22Rv1 (cell line): ENCODE measurements around the gene TXNDC11.

Experiments used
- H3K27ac ChIP-seq: fragments of 450-650 bp; 2 replicates; pipeline ENCODE4 v1.5.1; 2017
- CTCF ChIP-seq: fragments of 450-650 bp; IDR thresholded peaks from 2 replicates; pipeline ENCODE4 v1.5.1; 2017; ENCODE audit warnings: mild to moderate bottlenecking
- ZFX ChIP-seq: fragments of 450-650 bp; IDR thresholded peaks from 2 replicates; pipeline ENCODE4 v1.6.1; 2017; ENCODE audit warnings: antibody characterized with exemption, borderline replicate concordance

The TXNDC11 gene

GRCh38 chr16:11707679-11708197 lies 34.9 kb downstream of the TXNDC11 start:
- no peak for TF ChIP-seq ZFX
- TF ChIP-seq CTCF: no peak
- H3K27ac ChIP-seq: no peak overlapping the region

GRCh38 chr16:11706180-11706742 lies 36.4 kb downstream of the TXNDC11 start:
- TF ChIP-seq CTCF (no peak), ZFX (no peak)
- no peak overlapping the region for H3K27ac ChIP-seq

- H3K27ac ChIP-seq: no peak overlapping the region
- no peak for TF ChIP-seq ZFX
These were observed 37.2 kb downstream of the TXNDC11 start for GRCh38 chr16:11705311-11706025.

- no peak for TF ChIP-seq ZFX
- TF ChIP-seq CTCF: no peak
- no peak overlapping the region for H3K27ac ChIP-seq
These were observed 42.2 kb downstream of the TXNDC11 start for GRCh38 chr16:11700264-11701029.

GRCh38 chr16:11699234-11699894 lies 43.3 kb downstream of the TXNDC11 start:
- no peak for TF ChIP-seq CTCF
- no peak for TF ChIP-seq ZFX
- H3K27ac ChIP-seq: no peak overlapping the region

GRCh38 chr16:11698271-11698689 lies 44.4 kb downstream of the TXNDC11 start:
- TF ChIP-seq ZFX (no peak), CTCF (no peak)
- H3K27ac ChIP-seq: no peak overlapping the region

- H3K27ac ChIP-seq: no peak overlapping the region
- TF ChIP-seq CTCF (no peak), ZFX (no peak)
These were observed 45.3 kb downstream of the TXNDC11 start for GRCh38 chr16:11697319-11697718.
